ENCODE data around the gene FZD10. TPM values are rescaled to one million over a fixed set of nuclear protein-coding genes. Genes with fewer than 3 reads are reported as not detected.

The FZD10 gene
- total and polyA plus RNA-seq, 2 of the 4 experiments (the other 2 are of a cell fraction) = not detected

DNA sequence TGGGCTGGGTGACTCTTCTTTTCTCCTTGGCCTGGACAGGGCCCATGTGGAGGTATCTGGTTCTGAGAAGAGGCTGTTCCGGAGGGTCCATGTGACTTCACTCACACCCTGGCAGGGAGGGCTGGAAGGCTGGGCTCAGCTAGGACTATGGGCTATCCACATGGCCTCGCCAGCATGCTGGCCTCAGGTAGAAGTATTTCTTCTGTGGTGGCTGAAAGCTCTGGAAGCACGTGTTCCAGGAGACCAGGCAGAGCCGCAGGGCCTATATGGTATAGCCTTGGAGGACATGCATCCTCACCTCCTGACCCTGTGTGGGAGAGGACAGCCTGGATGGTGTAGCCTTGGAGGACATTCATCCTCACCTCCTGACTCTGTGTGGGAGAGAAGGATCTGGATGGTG, 38.2 kb upstream of the FZD10 start:
- H3K27me3 ChIP-seq (ENCODE audit: control insufficient read depth, insufficient read depth, low read length) = no peaks in the 10 kb centered on the region
- intact Hi-C loops (cut with micrococcal nuclease) = no loop called here
- in situ Hi-C loops (cut with MboI; ENCODE audit: low sequenced_read_pairs) = no loop called here
- no peaks in the 10 kb centered on the region for H3K9me1 ChIP-seq (ENCODE audit: insufficient read depth, low read length)
- dilution Hi-C loops (cut with HindIII; ENCODE audit: low sequenced_read_pairs, unreplicated experiment) = no loop called here
- H4K8ac ChIP-seq (ENCODE audit: low read depth in 2 of 2, low read length in 2 of 2) = no peak overlapping the region
- no peaks in the 10 kb centered on the region for H3K79me1 ChIP-seq (ENCODE audit: low read depth in 1 of 2, low read length in 2 of 2)
- peaks cover 44% of the 10 kb centered on the region for H3K9me3 ChIP-seq (ENCODE audit: control insufficient read depth, insufficient read depth, low read length)
- no peak for TF ChIP-seq FOS (IDR thresholded peaks at IDR 0.05; ENCODE audit: low read depth, low read length)
- no peak for TF ChIP-seq CHD1 (IDR thresholded peaks at IDR 0.05; ENCODE audit: low read depth, low read length)
- TF ChIP-seq MAZ (IDR thresholded peaks at IDR 0.05; ENCODE audit: borderline replicate concordance, low read depth, low read length) = no peak
- TF ChIP-seq MAFK (IDR thresholded peaks at IDR 0.05; ENCODE audit: low read depth, low read length) = no peak
- TF ChIP-seq BHLHE40 (IDR thresholded peaks at IDR 0.05; ENCODE audit: low read depth, low read length) = no peak
- no peak for TF ChIP-seq NFE2L2 (IDR thresholded peaks at IDR 0.05; ENCODE audit: low read depth, low read length)
- TF ChIP-seq RCOR1 (IDR thresholded peaks at IDR 0.05; ENCODE audit: insufficient replicate concordance, low read length) = no peak
- TF ChIP-seq, protein P1, sequence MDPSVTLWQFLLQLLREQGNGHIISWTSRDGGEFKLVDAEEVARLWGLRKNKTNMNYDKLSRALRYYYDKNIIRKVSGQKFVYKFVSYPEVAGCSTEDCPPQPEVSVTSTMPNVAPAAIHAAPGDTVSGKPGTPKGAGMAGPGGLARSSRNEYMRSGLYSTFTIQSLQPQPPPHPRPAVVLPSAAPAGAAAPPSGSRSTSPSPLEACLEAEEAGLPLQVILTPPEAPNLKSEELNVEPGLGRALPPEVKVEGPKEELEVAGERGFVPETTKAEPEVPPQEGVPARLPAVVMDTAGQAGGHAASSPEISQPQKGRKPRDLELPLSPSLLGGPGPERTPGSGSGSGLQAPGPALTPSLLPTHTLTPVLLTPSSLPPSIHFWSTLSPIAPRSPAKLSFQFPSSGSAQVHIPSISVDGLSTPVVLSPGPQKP (IDR thresholded peaks at IDR 0.05; ENCODE audit: borderline replicate concordance, low read depth, low read length) = no peak
- TF ChIP-seq SMC3 (IDR thresholded peaks at IDR 0.05; ENCODE audit: low read depth, low read length) = no peak
- no peak for TF ChIP-seq RAD21 (IDR thresholded peaks at IDR 0.05; ENCODE audit: low read length)
- POLR2A ChIA-PET (ENCODE audit: unreplicated experiment) = no interaction called here
- no peak overlapping the region for H2BK120ac ChIP-seq (ENCODE audit: low read depth, low read length)
- H3K27ac ChIP-seq (ENCODE audit: insufficient read depth, low read length) = no peak overlapping the region
- DNase-seq (no peak), ATAC-seq (ENCODE audit: low read depth) (no peak)
- H4K20me1 ChIP-seq (ENCODE audit: insufficient read depth, low read length) = no peaks in the 10 kb centered on the region
- BruUV-seq (replicated peaks) = no TSS peak
- H2AK5ac ChIP-seq (ENCODE audit: low read depth, low read length) = no peak overlapping the region
- no CpG with 5 or more reads among the region's 4 CpGs for WGBS, 2 experiments (ENCODE audit: extremely low coverage in 2 of 2, insufficient read length in 1 of 2)
- H3K4me3 ChIP-seq (ENCODE audit: insufficient read depth, low read depth, low read length) = no peak overlapping the region
- H4K91ac ChIP-seq (ENCODE audit: insufficient read depth, low read depth, low read length) = no peak overlapping the region
- no peak overlapping the region for H2BK20ac ChIP-seq (ENCODE audit: low read depth, low read length)
- no peak overlapping the region for H2AFZ ChIP-seq (replicated peaks; ENCODE audit: low read length, poor library complexity)
- H3K36me3 ChIP-seq (ENCODE audit: control insufficient read depth, insufficient read depth, low read length) = no peaks in the 10 kb centered on the region
- H3K4me1 ChIP-seq (ENCODE audit: control insufficient read depth, insufficient read depth, low read length) = no peaks in the 10 kb centered on the region
- H3K14ac ChIP-seq (replicated peaks; ENCODE audit: low read depth, low read length) = no peak overlapping the region
- H2AK9ac ChIP-seq (replicated peaks; ENCODE audit: low read depth, low read length, poor library complexity) = no peak overlapping the region
- no peak overlapping the region for H3K18ac ChIP-seq (ENCODE audit: low read depth, low read length)
- H3K9ac ChIP-seq (ENCODE audit: low read depth, low read length) = no peak overlapping the region
- no peak overlapping the region for H3K4ac ChIP-seq (ENCODE audit: low read depth, low read length)
- H3K4me2 ChIP-seq (ENCODE audit: low read depth, low read length) = no peak overlapping the region
- no peak overlapping the region for H3K56ac ChIP-seq (ENCODE audit: extremely low read depth, insufficient read depth, low read length)
- CTCF ChIA-PET = no interaction called here
- H3K23ac ChIP-seq (ENCODE audit: low read depth, low read length) = no peak overlapping the region
- no peak overlapping the region for H4K5ac ChIP-seq (ENCODE audit: low read depth, low read length)
- H2BK15ac ChIP-seq (ENCODE audit: low read depth, low read length) = no peak overlapping the region
- H2BK5ac ChIP-seq (ENCODE audit: low read depth, low read length, poor library complexity, severe bottlenecking) = no peak overlapping the region

Measured in IMR-90 (cell line).